ENCODE results near the gene MYL6. TPM values are rescaled to one million over a fixed set of nuclear protein-coding genes. Genes with fewer than 3 reads are reported as not detected.

Gene MYL6
- total and polyA plus RNA-seq, 9 of the 15 experiments (the other 6 are each of a cell fraction or from before 2014, with no cell fraction given), result 557 to 1,664 (median 958) TPM

- H3K36me3 ChIP-seq (ENCODE audit: control insufficient read depth, insufficient read depth, low read length), result peaks cover 24% of the 10 kb centered on the region; the same call in 2 of the 3 replicates
- POLR2A ChIA-PET, result interaction anchor here (0.6 to 1.8 kb wide), 11 partner anchors 8 to 38 kb away, joined by 3 to 13 read pairs (median 3); partner anchors contain the start of genes SMARCC2 and ZC3H10
- H3K9me3 ChIP-seq (replicated peaks; ENCODE audit: control insufficient read depth, insufficient read depth, low read depth, low read length), result no peaks in the 10 kb centered on the region
- H3K79me2 ChIP-seq (ENCODE audit: control insufficient read depth, insufficient read depth, low read length), result peaks cover 24% of the 10 kb centered on the region
- CTCF ChIA-PET (ENCODE audit: low intra/inter-chr PET ratio), result no interaction called here
- TSS peak; percentile 96 for BruUV-seq (replicated peaks)
- 0 out of 2 replicates have a peak, but pooled peaks cover 2% of the 10 kb centered on the region for H4K20me1 ChIP-seq (replicated peaks; ENCODE audit: control insufficient read depth, insufficient read depth, low read length)
- H3K27ac ChIP-seq (ENCODE audit: extremely low read depth, low read depth, low read length), result peak overlapping the region; percentile 96
- peaks cover 32 to 36% of the 10 kb centered on the region in 2 experiments; a peak in 4 of 5 replicates for H3K4me1 ChIP-seq (replicated peaks in 1 of 2; ENCODE audit: control insufficient read depth in 2 of 2, insufficient read depth in 2 of 2, low read length in 2 of 2)
- ATAC-seq (peak; percentile 77), DNase-seq (ENCODE audit: extremely low read depth in 1 of 4, low spot score in 3 of 4) (peak; percentile 56 to 81 (median 66)), FAIRE-seq (peak; percentile 58)
- 1% methylated on average over 12 of the region's 12 CpGs for WGBS (ENCODE audit: insufficient coverage, low coverage, missing lambda C conversion rate)
- H2AFZ ChIP-seq (ENCODE audit: low read depth, low read length), result peak overlapping the region; percentile 89
- in situ Hi-C loops (cut with MboI), result no loop called here
- no peaks in the 10 kb centered on the region for H3K9me1 ChIP-seq (ENCODE audit: control insufficient read depth, insufficient read depth, low read length)
- H3K27me3 ChIP-seq (ENCODE audit: control insufficient read depth in 2 of 2, insufficient read depth in 2 of 2, low read length in 2 of 2), result no peaks in the 10 kb centered on the region
- intact Hi-C loops (cut with micrococcal nuclease), result no loop called here
- peak overlapping the region; percentile 91 for H3K4me2 ChIP-seq (ENCODE audit: insufficient read depth, low read length)
- peak overlapping the region; percentile 55 for H3K4me3 ChIP-seq
- H3K9ac ChIP-seq (ENCODE audit: insufficient read depth in 1 of 2, low read depth in 2 of 2, low read length in 2 of 2), result peak overlapping the region; percentile 88 to 91
- TF ChIP-seq MAZ (CRISPR knock-in tag; conservative IDR thresholded peaks at IDR 0.05 in 1 of 2, IDR thresholded peaks at IDR 0.05 in 1 of 2) (no peak), MCM3 (IDR thresholded peaks at IDR 0.05) (no peak), ZEB2 (IDR thresholded peaks at IDR 0.05) (peak; percentile 44; the same call in 1 of the 2 replicates), ZNF589 (CRISPR knock-in tag; IDR thresholded peaks at IDR 0.05; ENCODE audit: low read depth) (no peak), CTCF (IDR thresholded peaks at IDR 0.05 in 2 of 3, conservative IDR thresholded peaks at IDR 0.05 in 1 of 3; ENCODE audit: insufficient read depth in 2 of 3, low read depth in 1 of 3, low read length in 3 of 3) (peak; percentile 34 to 67 (median 50)), TRIM28 (IDR thresholded peaks at IDR 0.05) (no peak), EHMT2 (IDR thresholded peaks at IDR 0.05) (no peak), L3MBTL2 (IDR thresholded peaks at IDR 0.05) (peak; percentile 70), KDM5B (IDR thresholded peaks at IDR 0.05; ENCODE audit: insufficient replicate concordance, low read depth, low read length) (peak; percentile 77), PRDM10 (IDR thresholded peaks at IDR 0.05; ENCODE audit: partially characterized antibody) (peak; percentile 17), GATAD2A (IDR thresholded peaks at IDR 0.05) (no peak), ZNF436 (CRISPR knock-in tag; IDR thresholded peaks at IDR 0.05) (no peak), CTBP1 (IDR thresholded peaks at IDR 0.05; ENCODE audit: borderline replicate concordance) (0 out of 2 replicates have a peak, but pooled peaks have one; percentile 39), ZC3H8 (IDR thresholded peaks at IDR 0.05) (no peak), EZH2 (IDR thresholded peaks at IDR 0.05; ENCODE audit: borderline replicate concordance, low read depth, low read length) (no peak), SP1 (CRISPR knock-in tag; IDR thresholded peaks at IDR 0.05) (0 out of 2 replicates have a peak, but pooled peaks have one; percentile 34), ZNF644 (tag; IDR thresholded peaks at IDR 0.05; ENCODE audit: low read depth) (no peak), ZBTB1 (CRISPR knock-in tag; IDR thresholded peaks at IDR 0.05; ENCODE audit: borderline replicate concordance, low read depth) (no peak), MAFG (tag; conservative IDR thresholded peaks at IDR 0.05) (0 out of 2 replicates have a peak, but pooled peaks have one; percentile 26)
Measured at GRCh38 chr12:56151672-56152131, 6.5 kb upstream of the MYL6 start.

Data from K562 (cell line).